ENCODE data around the gene RUNDC3A. TPM values are rescaled to one million over a fixed set of nuclear protein-coding genes. Genes with fewer than 3 reads are reported as not detected.

Gene RUNDC3A
- 0.29 to 0.59 TPM (median 0.53 TPM) in 5 replicates for total RNA-seq (2022; extraction: Qiagen RNA extraction; ENCODE audit: low read depth)

GRCh38 chr17:44308320-44308818 is at the start of gene RUNDC3A:
Gene RUNDC3A (plus strand): TSS chr17:44308601. CDS start chr17:44308833, 232 bp downstream.

DNA sequence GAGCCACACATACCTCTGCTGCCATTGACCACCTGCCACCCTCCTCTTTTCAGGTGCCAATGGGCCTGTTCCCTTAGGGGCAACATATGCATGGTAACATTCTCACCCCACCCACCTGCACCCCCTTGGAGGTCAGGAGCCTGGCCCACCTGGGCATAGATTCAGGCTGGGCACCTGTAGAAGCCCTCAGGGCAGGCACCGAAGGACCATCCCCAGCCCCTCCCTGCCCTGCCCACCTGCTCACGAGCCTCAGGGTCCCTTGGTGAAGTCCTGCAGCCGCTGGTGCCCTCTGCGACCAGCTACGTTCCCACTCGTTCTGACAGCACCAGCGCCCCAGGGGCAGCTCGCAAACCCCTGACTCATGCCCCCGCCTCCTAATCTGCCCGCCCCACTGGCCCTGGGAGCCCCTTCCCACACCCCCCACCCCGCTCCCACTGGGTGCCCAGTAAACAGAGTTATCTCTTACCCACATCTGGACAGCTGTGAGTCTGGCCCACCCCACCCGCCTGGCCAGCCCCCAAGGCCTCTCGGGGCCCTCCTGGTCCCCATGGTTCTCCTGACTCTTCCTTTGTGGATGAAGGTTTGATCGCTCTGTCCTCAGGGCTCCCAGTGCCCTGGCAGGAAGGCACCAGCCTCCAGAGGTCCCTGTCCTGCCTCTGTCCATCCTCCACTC is 40.4 kb upstream of the RUNDC3A start, which contains the start of gene SLC4A1:
TSS of gene SLC4A1 (minus strand) at position 318 of the 673 bp plus-strand sequence. CDS start 5,269 bp downstream, outside the sequence.

DNA sequence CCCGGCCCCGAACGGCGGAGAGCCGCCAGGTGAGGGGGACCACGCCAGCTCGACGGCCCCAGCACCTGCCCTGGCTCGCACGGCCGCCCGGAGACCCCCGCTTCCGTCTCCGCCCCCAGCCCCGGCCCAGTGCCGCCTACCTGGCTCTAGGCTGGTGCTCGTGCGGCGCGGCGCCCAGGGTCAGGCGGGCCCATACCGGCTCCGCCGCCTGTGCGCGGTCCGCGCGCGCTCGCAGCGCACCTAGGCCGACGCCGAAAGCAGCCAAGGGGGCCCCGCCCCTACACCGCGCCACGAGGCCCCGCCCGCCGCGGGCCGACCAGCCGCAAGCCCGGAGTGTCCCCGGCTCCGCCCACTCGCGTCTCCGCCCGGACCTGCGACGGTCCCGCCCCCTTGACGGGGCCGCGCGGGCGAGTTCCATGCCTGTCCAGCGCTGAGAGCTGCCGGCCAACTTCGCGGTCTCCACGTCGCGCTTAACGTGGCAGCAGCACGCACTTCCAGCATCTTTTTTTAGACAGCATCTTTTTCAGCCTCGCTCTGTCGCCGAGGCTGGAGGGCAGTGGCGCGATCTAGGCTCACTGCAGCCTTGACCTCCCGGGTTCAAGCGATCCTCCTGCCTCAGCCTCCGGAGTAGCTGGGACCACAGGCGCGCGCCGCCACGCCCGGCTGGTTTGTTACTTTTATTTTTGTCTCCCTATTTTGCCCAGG is 16.3 kb downstream of the RUNDC3A start, which contains the start of gene SLC25A39:
TSS of gene SLC25A39 (minus strand) at position 253 of the 705 bp plus-strand sequence. CDS start 1,261 bp downstream, outside the sequence.

DNA sequence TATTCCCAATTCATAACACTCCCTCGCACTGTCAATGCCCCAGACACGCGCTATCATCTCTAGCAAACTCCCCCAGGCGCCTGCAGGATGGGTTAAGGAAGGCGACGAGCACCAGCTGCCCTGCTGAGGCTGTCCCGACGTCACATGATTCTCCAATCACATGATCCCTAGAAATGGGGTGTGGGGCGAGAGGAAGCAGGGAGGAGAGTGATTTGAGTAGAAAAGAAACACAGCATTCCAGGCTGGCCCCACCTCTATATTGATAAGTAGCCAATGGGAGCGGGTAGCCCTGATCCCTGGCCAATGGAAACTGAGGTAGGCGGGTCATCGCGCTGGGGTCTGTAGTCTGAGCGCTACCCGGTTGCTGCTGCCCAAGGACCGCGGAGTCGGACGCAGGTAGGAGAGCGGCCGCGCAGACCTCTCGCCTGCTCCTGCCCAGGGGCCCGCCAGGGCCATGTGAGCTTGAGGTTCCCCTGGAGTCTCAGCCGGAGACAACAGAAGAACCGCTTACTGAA is 36.6 kb downstream of the RUNDC3A start, which contains the start of gene GRN:
TSS of gene GRN (plus strand) at position 364 of the 515 bp plus-strand sequence. CDS start 3,863 bp downstream, outside the sequence.

GRCh38 chr17:44363613-44364159 is 55.3 kb downstream of the RUNDC3A start, which contains the start of gene FAM171A2:
Gene FAM171A2 (minus strand): TSS chr17:44363853. CDS start chr17:44363714, 139 bp downstream.

Other genes starting within 250 kb of the RUNDC3A start
- 51.2 to 56.2 TPM (median 53.9 TPM) in 5 replicates for gene LSM12, start 241.9 kb upstream of the RUNDC3A start, total RNA-seq (2022; extraction: Qiagen RNA extraction; ENCODE audit: low read depth)
- 118 to 181 TPM (median 163 TPM) in 5 replicates for gene G6PC3, start 237.9 kb upstream of the RUNDC3A start, total RNA-seq (2022; extraction: Qiagen RNA extraction; ENCODE audit: low read depth)
- gene HDAC5, start 185.0 kb upstream of the RUNDC3A start, total RNA-seq (2022; extraction: Qiagen RNA extraction; ENCODE audit: low read depth), result 13.9 to 17.7 TPM (median 14.7 TPM) in 5 replicates
- gene HROB, start 166.7 kb upstream of the RUNDC3A start, total RNA-seq (2022; extraction: Qiagen RNA extraction; ENCODE audit: low read depth), result 7.6 to 10.5 TPM (median 9.4 TPM) in 5 replicates
- gene ASB16, start 137.9 kb upstream of the RUNDC3A start, total RNA-seq (2022; extraction: Qiagen RNA extraction; ENCODE audit: low read depth), result 0.08 to 0.12 TPM in 2 of 5 replicates, not detected in the others
- 32.2 to 43.8 TPM (median 42.3 TPM) in 5 replicates for gene TMUB2, start 121.6 kb upstream of the RUNDC3A start, total RNA-seq (2022; extraction: Qiagen RNA extraction; ENCODE audit: low read depth)
- 53.5 to 70.0 TPM (median 63.9 TPM) in 5 replicates for gene ATXN7L3, start 108.7 kb upstream of the RUNDC3A start, total RNA-seq (2022; extraction: Qiagen RNA extraction; ENCODE audit: low read depth)
- gene UBTF, start 88.9 kb upstream of the RUNDC3A start, total RNA-seq (2022; extraction: Qiagen RNA extraction; ENCODE audit: low read depth), result 98.3 to 104 TPM (median 100 TPM) in 5 replicates
- gene SLC4A1, start 40.5 kb upstream of the RUNDC3A start, total RNA-seq (2022; extraction: Qiagen RNA extraction; ENCODE audit: low read depth), result not detected in 5 replicates
- gene SLC25A39, start 16.2 kb downstream of the RUNDC3A start, total RNA-seq (2022; extraction: Qiagen RNA extraction; ENCODE audit: low read depth), result 140 to 211 TPM (median 202 TPM) in 5 replicates
- 197 to 268 TPM (median 233 TPM) in 5 replicates for gene GRN, start 36.7 kb downstream of the RUNDC3A start, total RNA-seq (2022; extraction: Qiagen RNA extraction; ENCODE audit: low read depth)
- gene FAM171A2, start 55.3 kb downstream of the RUNDC3A start, total RNA-seq (2022; extraction: Qiagen RNA extraction; ENCODE audit: low read depth), result 2.4 to 5.2 TPM (median 3.8 TPM) in 5 replicates
- 0.84 to 2.2 TPM (median 1.4 TPM) in 5 replicates for gene ITGA2B, start 81.0 kb downstream of the RUNDC3A start, total RNA-seq (2022; extraction: Qiagen RNA extraction; ENCODE audit: low read depth)
- 16.7 to 23.4 TPM (median 22.4 TPM) in 5 replicates for gene GPATCH8, start 194.8 kb downstream of the RUNDC3A start, total RNA-seq (2022; extraction: Qiagen RNA extraction; ENCODE audit: low read depth)
- gene FZD2, start 248.9 kb downstream of the RUNDC3A start, total RNA-seq (2022; extraction: Qiagen RNA extraction; ENCODE audit: low read depth), result 27.7 to 45.7 TPM (median 39.2 TPM) in 5 replicates